Activated CD8-positive, alpha-beta memory T cell treated with anti-CD3 and anti-CD28 coated beads for 4 hours (primary cell): ENCODE results near the gene CES5A.
"Not testable (repeated sequence)": the region's sequence is repeated elsewhere in the genome, so short reads cannot be mapped to it uniquely, and the experiment has no call there.

Experiments
- DNase-seq, 2 donors: peaks; one replicate each; pipeline ENCODE4 v3.0.0-alpha.2; 2020; ENCODE audit warnings: low read depth in 2 of 2

The CES5A gene

DNA sequence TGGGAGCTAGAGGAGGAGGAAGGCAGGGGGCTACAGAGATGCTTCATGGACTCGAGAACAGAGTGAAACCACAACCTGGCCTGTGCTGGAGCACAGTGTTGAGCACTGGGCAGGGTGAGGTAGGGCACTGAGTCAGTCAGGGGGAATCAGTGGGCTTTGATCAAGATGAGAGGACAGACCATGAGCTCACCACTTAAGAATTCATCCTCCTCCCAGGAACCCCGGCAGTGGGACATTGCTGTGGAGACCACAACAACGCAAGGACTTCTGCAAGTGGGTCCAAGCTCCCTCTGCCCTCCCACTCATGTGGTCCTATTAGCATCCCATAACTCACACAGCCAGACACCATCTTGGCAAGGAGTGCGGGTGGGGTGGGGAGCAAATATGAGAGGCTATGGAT is 1.7 kb upstream of the CES5A start:
- no peak for DNase-seq

DNA sequence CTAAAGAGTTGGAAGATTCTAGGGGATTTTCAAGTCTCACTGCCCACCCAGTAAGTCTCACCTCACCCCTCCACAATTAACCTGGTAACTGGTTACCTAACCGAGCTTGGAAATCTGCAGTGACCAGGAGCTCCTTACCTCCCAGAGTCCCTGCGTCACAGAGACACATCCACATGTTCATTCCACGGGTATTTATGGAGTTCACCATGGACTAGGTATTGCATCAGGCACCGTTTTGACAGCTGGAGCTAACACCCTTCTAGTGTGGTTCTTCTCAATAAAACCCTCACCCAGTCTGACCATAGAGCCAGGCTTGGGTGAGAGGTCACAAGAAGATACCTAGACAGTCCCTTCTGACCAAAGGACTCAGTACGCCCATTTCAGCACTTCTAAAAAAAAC is 2.1 kb downstream of the CES5A start:
- no peak for DNase-seq

DNA sequence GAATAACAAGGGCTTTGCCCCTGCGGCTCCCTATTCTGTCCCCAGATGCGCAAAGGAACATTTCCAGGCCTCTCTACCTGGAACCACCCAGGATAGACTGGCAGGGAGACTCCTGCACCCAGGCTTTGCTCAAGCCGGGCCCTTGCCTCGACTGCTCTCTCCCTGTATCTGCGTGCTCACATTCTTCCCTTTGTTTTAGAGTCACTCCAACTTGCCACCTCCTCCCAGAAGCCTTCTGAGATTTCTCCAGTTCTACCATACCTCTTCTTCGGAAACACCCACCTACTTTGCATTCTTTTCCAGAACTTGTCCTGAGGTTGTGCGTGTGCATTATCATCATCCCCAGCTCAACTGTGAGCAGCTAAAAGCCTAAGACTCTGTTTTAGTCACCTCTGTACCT is 3.0 kb downstream of the CES5A start:
- DNase-seq = no peak

GRCh38 chr16:55871411-55872038 is 3.6 kb downstream of the CES5A start:
- DNase-seq = no peak

- no peak for DNase-seq
These were observed 6.2 kb downstream of the CES5A start for GRCh38 chr16:55868980-55869379.

DNA sequence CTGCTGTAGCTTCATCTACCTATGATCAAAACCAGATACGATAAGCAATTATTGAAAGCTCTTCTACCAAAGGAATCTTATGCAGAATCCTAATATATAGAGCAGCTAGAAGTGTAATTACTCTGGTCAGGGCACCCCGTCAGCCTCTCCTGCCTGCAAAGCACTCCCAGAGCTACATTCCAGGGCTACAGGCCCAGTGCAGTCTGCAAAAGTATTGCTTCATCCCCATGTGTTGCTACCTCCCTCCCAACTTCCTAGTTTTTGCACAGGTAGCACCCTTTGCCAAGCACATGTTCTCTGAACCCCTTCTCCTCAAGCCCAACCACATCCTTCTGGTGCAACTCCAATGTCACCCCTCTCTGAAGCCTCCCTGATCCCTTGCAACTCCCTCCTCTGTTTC is 7.0 kb downstream of the CES5A start:
- no peak for DNase-seq

DNA sequence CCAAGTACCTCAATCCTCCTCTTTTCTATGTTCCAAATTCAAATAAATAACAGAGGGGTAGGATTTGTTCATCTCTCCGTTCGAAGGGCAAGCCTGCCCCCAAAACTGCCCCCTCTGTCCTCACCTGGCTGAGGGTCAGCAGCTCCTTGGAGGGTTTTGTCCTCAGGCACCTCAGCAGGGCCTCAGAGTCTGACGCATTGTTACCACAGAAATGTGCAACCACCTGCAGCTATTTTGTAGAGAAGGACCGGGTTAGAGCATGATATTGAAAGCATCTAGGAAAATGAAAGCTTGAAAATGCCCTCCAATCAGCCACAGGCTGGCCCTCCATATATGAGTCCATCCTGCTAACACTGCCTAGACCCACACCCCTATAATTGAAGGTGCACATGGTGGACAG is 13.9 kb downstream of the CES5A start:
- no peak for DNase-seq

DNA sequence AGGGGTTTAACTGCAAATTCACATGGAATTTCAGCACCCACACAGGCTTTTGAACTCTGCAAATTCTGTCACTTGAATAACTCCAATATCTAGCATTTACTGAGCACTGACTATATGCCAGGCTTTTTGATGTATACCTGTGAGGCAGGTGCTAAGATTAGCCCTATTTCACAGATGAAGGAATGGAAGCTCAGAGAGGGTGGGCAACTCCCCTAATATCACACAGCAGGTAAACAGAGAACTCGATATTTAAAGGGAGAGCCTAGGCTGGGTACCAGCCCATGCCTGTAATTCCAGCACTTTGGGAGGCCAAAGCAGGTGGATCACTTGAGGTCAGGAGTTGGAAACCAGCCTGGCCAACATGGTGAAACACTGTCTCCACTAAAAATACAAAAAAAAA is 17.5 kb downstream of the CES5A start:
- DNase-seq = not testable (repeated sequence)

DNA sequence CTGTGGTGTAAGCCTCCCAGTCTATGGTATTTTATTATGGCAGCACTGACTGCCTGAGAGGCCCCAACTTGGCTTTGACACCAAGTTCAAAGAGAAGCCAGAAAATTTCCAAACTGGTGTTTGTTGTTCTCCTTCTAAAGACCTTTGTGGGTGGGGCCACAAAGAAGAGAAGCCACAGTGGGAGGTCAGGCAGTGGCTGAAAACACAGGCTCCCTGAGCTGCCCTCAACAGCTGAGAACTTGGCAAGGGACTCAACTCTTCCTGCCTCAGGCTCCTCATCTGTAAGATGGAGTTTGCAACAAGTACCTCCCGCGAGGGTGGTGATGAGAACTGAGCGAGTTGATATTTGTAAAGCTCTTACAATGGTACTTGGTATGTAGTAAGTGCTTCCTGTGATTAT is 18.2 kb downstream of the CES5A start:
- no peak for DNase-seq

DNA sequence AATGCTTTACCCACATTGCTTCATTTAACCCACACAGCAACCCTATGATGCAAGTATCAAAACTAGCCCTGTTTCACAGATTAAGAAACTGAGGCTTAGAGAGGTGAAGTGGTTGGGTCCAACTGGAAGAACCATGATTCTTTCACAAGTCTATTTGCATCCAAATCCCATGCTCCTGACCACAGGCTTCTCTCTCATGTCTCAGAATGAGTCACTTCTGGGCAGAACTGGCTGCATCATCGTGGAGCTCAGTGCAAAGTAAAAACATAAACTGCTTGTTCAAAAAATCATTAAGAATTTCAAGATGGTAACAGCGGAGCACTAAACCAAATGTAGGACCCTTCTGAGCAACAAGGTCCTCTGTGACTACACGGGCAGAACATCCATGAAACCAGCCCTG is 22.1 kb downstream of the CES5A start:
- no peak for DNase-seq

GRCh38 chr16:55849536-55849935 is 25.6 kb downstream of the CES5A start:
- no peak for DNase-seq

GRCh38 chr16:55846598-55847346 is 28.4 kb downstream of the CES5A start:
- DNase-seq = no peak

GRCh38 chr16:55843105-55843395 is 32.1 kb downstream of the CES5A start:
- no peak for DNase-seq

DNA sequence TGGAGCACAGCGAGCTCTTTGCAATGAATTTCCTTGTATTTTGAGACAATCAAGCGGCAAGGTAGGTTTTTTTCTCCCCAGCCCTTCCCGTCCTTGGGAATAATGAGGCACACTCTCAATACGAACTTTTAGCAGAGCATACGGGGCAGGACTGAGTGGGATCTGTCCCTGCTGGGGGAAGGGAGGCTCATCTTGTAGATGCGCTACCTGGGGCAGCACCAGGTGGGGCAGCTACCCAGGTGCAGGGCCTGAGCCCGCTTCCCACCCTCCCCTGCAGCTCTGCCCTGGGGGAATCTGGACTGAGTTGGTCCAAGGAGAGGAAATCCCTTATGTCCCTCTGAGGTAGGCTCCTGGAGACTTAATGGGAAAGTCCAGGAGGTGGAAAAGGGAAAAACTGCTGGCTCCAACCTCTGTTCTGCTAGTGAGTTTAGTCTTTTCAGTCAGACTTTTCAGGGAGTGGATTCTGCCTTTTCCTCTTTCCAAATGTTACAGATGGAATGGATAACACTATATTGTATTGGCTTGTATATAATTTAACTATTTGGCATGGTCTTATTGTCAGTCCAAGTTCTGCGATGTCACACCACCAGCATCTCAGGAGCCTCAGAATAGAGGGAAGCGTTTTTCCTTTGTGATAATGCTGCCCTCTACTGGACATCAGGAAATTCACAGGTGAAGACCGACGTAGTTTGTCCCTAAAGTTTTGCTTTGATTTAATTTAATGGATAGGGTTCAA is 32.6 kb downstream of the CES5A start:
- DNase-seq = peak in 1 of 2 donors; percentile 6

GRCh38 chr16:55839115-55839514 is 36.1 kb downstream of the CES5A start:
- no peak for DNase-seq

GRCh38 chr16:55836158-55836611 is 39.0 kb downstream of the CES5A start:
- no peak for DNase-seq

GRCh38 chr16:55835581-55835980 is 39.6 kb downstream of the CES5A start:
- no peak for DNase-seq

DNA sequence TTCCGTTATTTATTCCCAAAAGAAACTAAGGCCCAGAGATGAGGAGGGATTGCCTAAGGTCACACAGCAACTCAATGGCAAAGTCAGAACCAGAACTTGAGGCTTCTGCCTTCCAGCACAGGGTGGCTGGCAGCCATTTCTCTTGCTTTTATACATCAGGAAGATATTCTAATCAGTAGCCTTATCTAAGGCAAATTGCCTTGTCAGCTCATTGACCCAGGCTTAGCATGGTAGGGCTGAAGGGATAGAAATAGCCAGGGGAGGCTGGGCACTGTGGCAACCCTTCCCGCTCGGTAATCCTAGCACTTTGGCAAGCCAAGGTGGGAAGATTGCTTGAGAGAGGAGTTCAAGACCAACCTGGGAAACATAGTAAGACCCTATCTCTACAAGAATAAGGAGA is 40.0 kb downstream of the CES5A start:
- not testable (repeated sequence) for DNase-seq

- DNase-seq = no peak
These were observed 41.1 kb downstream of the CES5A start for GRCh38 chr16:55834049-55834448.

GRCh38 chr16:55832773-55833691 is 42.1 kb downstream of the CES5A start, which contains the start of gene CES1:
Gene CES1, minus strand, starts transcription at chr16:55833096. Its CDS starts 41 bp downstream, at chr16:55833055.
- DNase-seq = no peak

GRCh38 chr16:55832425-55832772 is 42.8 kb downstream of the CES5A start:
- no peak for DNase-seq
